GM10266 (cell line): ENCODE data around the gene HEPN1.

ENCODE experiments used
- DNase-seq: peaks from one replicate; pipeline ENCODE4 v3.0.0; 2012; ENCODE audit errors: extremely low spot score
- TF ChIP-seq, protein P1 (sequence below): IDR thresholded peaks from 2 replicates; pipeline ENCODE4 v1.5.1; 2012; ENCODE audit warnings: mild to moderate bottlenecking, low read depth; ENCODE audit not compliant: control insufficient read depth, insufficient read depth; ENCODE audit errors: missing control alignments

The HEPN1 gene

DNA sequence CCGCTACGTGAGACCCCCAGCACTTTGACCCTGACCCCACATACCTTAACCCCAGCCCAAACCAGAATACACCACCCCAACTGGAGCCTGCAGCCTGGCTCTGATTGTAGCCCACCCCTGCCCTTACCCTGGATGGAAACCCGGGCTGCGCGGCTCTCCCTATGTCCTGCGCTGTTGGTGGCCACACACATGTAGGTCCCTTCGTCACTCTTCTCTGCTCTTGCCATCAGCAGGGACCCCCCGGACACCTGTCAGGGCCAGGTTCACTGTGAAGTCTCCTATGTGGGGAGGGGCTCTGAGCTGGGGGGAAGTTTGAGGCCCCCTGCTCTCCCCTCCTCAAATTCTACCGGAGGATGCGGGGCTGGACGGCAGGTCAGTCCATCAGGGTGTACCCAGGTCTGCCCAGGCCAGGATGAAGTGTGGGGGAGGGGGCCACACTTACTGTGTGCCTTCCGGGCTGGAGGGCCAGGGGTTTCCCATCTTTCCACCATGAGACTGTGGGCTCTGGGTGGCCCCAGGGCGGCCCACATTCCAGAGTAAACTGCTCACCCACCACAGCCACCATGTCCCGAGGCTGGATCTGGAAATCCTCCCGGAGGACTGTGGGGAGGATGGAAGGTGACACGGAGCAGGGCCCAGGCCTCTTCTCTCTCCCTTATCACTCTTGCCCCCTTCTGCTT lies 22.8 kb upstream of the HEPN1 start:
- TF ChIP-seq, protein P1, sequence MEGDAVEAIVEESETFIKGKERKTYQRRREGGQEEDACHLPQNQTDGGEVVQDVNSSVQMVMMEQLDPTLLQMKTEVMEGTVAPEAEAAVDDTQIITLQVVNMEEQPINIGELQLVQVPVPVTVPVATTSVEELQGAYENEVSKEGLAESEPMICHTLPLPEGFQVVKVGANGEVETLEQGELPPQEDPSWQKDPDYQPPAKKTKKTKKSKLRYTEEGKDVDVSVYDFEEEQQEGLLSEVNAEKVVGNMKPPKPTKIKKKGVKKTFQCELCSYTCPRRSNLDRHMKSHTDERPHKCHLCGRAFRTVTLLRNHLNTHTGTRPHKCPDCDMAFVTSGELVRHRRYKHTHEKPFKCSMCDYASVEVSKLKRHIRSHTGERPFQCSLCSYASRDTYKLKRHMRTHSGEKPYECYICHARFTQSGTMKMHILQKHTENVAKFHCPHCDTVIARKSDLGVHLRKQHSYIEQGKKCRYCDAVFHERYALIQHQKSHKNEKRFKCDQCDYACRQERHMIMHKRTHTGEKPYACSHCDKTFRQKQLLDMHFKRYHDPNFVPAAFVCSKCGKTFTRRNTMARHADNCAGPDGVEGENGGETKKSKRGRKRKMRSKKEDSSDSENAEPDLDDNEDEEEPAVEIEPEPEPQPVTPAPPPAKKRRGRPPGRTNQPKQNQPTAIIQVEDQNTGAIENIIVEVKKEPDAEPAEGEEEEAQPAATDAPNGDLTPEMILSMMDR, result no peak
- DNase-seq, result no peak

DNA sequence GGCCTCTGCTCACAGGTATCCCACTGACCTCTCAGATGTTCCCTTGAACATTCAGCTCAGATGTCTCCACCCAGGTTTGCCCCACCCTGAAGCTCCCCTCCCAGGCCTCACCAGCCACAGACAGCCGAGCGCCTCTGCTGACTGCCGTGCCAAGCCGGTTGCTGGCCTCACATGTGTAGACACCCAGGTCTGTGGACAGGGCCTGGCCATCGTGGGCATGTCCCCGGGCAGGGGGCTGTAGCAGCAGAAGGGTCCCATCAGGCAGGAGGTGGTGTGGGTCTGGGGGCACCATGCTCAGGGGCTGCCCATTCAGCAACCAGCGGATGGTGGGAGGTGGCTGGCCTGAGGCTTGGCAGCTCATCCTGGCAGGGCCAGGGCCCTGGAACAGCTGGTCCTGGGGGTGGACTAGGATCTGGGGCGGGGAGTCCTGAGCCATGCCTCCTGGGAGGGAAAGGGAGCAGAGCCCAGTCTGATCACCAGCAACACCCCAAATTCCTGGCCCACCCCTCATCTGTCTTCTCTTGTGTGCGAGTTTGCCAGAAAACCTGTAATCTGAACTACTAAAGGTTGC lies 22.1 kb upstream of the HEPN1 start:
- TF ChIP-seq, protein P1, result no peak
- no peak for DNase-seq

DNA sequence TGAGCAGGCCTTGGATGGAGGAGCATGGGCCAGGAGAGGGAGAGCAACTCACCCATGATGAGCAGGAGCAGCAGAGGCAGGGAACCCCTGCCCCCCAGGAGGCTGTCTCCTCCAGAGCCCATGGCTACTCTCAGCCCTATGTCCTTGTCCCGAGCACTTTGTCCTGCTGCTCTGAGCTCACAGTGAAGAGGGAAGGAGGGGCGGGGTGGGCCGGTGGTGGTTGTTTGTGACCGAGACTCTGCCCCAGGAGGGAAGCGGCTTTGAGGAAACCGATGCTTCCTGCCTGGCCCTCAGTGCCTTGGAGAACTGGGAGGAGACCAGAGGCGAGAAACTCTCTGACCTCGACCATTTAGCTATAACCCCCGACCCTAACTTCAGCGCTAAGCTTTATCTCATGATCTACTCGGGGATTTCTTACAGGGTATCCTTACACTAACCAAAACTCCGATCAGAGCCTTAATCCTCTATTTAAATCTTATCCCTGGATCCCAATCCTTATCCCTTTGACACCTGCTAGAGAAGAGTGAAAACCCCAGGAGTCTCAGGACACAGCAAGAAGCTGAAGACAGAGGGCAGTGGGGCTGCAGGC lies 21.3 kb upstream of the HEPN1 start, which contains the start of gene ROBO4:
ROBO4 (minus strand) TSS at position 192 of the 589 bp plus-strand sequence; CDS start at position 122, 70 bp downstream.
- TF ChIP-seq, protein P1, result no peak
- DNase-seq, result no peak

DNA sequence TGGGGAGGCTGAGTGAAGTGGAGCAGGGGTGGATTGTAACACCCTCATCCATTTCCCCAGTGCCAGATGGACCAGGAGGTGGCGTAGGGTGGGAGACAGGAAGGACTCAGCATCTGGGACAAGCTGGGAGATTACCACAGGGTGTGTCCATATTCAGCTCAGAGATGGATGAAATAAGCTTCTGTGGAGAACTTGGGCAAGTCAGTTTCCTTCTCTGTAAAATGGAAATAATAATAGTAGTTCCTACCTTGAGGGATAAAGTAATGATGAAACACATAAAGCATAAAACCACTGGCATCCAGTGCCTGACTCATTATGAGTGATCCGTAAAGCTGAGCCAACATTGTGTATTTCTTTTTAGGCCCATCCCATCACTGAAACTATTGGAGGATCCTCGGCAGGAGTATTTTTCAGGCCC lies 20.8 kb upstream of the HEPN1 start:
- no peak for DNase-seq

DNA sequence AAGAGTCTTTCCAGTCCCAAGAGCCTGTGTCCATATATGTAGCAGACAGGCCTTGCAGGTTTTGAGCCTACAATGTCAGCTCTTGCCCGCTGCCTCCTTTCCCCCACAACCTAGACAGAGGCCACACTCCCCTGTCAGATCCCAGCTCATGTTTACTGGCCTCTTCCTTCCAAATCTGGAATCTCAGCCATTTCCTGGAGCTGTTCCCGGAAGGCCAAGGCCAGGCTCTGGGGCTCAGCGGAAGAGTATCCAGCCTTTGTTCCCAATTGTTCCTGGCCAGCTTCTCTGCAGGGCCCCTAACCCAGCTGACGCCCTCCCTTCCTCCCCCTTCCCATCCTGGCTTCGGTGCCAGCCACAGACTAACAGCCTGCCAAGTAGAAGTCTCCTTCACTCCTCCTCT lies 20.3 kb upstream of the HEPN1 start:
- no peak for DNase-seq
- TF ChIP-seq, protein P1, result no peak

More for the DNA sequence above, 20.8 kb upstream of the HEPN1 start:
- TF ChIP-seq, protein P1, result no peak

DNA sequence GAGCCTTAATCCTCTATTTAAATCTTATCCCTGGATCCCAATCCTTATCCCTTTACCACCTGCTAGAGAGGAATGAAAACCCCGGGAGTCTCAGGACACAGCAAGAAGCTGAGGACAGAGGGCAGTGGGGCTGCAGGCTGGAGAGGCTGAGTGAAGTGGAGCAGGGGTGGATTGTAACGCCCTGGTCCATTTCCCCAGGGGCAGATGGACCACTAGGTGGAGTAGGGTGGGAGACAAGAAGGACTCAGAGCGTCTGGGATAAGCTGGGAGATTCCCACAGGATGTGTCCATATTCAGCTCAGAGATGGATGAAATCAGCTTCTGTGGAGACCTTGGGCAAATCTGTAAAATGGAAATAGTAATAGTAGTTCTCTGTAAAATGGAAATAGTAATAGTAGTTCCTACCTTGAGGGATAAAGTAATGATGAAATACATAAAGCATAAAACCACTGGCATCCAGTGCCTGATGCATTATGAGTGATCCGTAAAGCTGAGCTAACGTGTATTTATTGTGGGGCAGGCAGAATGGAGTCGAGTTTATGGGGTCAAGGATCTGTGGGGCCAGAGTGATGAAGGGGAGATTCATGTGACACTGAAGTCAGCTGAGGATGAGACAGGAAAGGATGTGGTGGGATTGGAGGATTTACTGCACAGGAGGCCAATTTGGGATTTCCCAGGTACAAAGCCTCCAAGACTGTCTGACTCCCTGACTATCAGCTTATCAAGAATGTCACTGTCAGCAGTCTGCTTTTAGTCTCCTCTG lies 19.5 kb upstream of the HEPN1 start:
- TF ChIP-seq, protein P1, result no peak

DNA sequence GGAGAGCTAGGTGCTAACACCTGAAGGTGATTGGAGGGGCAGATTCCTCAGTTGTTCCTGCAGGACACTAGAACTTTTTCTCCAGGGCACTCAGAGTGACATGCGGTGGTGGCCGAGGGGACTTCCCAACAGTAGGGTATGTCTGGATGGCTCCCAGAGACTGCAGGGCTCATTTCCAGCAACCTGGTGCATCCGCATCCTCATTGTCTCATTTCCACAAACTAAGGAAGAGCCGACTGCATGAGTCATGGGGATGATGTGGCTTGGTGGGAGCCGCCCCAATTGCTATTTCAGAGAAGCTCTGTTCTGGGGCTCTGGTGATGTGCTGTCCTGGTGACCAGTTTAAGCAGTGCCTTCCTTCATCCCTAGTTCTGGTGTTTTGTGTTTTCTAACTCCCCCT lies 18.6 kb upstream of the HEPN1 start:
- no peak for DNase-seq
- TF ChIP-seq, protein P1, result no peak

More for the DNA sequence above, 19.5 kb upstream of the HEPN1 start:
- no peak for DNase-seq
